Keratinocyte (primary cell): ENCODE results near the gene COX4I1. TPM values are rescaled to one million over a fixed set of nuclear protein-coding genes. Genes with fewer than 3 reads are reported as not detected.

Experiments used
- DNase-seq: peaks from one replicate; pipeline ENCODE4 v3.0.0-alpha.2; 2011; ENCODE audit warnings: low read depth, missing footprints, low spot score
- FAIRE-seq: peaks from 2 replicates; lab custom pipeline; 2011; peaks lifted over from hg19 to GRCh38; lab: Jason Lieb, UNC
- H2AFZ ChIP-seq: 2 replicates; pipeline ENCODE4 v1.6.0; 2012; ENCODE audit warnings: low read length, control low read depth, inconsistent platforms; ENCODE audit not compliant: control insufficient read depth
- H3K27ac ChIP-seq: 2 replicates; pipeline ENCODE4 v1.5.1; 2011; ENCODE audit warnings: low read length; ENCODE audit not compliant: control insufficient read depth, insufficient read depth
- H3K27me3 ChIP-seq: 3 replicates; pipeline ENCODE4 v1.6.0; 2011; ENCODE audit warnings: low read length; ENCODE audit not compliant: control insufficient read depth, insufficient read depth; ENCODE audit errors: extremely low read depth
- H3K36me3 ChIP-seq, 2 experiments: 2 replicates in 1 of 2; 3 replicates in 1 of 2; pipeline ENCODE4 v1.5.1; 2011; ENCODE audit warnings: low read length in 2 of 2, mild to moderate bottlenecking in 1 of 2; ENCODE audit not compliant: control insufficient read depth in 2 of 2, insufficient read depth in 2 of 2; ENCODE audit errors: extremely low read depth in 1 of 2
- H3K4me1 ChIP-seq: 3 replicates; pipeline ENCODE4 v1.5.1; 2011; ENCODE audit warnings: low read length; ENCODE audit not compliant: control insufficient read depth, insufficient read depth; ENCODE audit errors: extremely low read depth
- H3K4me2 ChIP-seq: 3 replicates; pipeline ENCODE4 v1.6.0; 2011; ENCODE audit warnings: low read depth, low read length; ENCODE audit not compliant: control insufficient read depth, insufficient read depth; ENCODE audit errors: extremely low read depth
- H3K4me3 ChIP-seq, 3 experiments: fragments of 200-600 bp in 1 of 3; sonication (generic) in 1 of 3; 2 replicates in 2 of 3; 3 replicates in 1 of 3; pipeline ENCODE4 v1.5.1; 2011 to 2016; ENCODE audit warnings: low read length in 3 of 3, mild to moderate bottlenecking in 3 of 3, control low read depth in 2 of 3, inconsistent platforms in 1 of 3, low read depth in 1 of 3, mixed read lengths in 1 of 3, mixed run types in 1 of 3, moderate library complexity in 1 of 3; ENCODE audit not compliant: control insufficient read depth in 2 of 3, insufficient read depth in 2 of 3; ENCODE audit errors: extremely low read depth in 1 of 3
- H3K79me2 ChIP-seq: 2 replicates; pipeline ENCODE4 v1.6.0; 2012; ENCODE audit warnings: low read length; ENCODE audit not compliant: control insufficient read depth, insufficient read depth
- H3K9ac ChIP-seq: 3 replicates; pipeline ENCODE4 v1.6.0; 2011; ENCODE audit warnings: low read length; ENCODE audit not compliant: control insufficient read depth, insufficient read depth; ENCODE audit errors: extremely low read depth
- H3K9me1 ChIP-seq: 3 replicates; pipeline ENCODE4 v1.6.0; 2011; ENCODE audit warnings: low read length; ENCODE audit not compliant: control insufficient read depth, insufficient read depth; ENCODE audit errors: extremely low read depth
- H3K9me3 ChIP-seq: 2 replicates; pipeline ENCODE4 v1.5.1; 2012; ENCODE audit warnings: low read depth, low read length; ENCODE audit not compliant: control insufficient read depth
- H4K20me1 ChIP-seq: 3 replicates; pipeline ENCODE4 v1.6.0; 2011; ENCODE audit warnings: low read length; ENCODE audit not compliant: control insufficient read depth, insufficient read depth; ENCODE audit errors: extremely low read depth
- EZH2 ChIP-seq: IDR thresholded peaks from one replicate; pipeline ENCODE4 v1.6.1; 2012; ENCODE audit warnings: inconsistent platforms, mild to moderate bottlenecking, low read length, moderate library complexity
- dilution Hi-C: fragments of 300-500 bp; cut with MboI; formaldehyde crosslinking; loops from one replicate; pipeline ENCODE4 v1.7.0; 2020; ENCODE audit warnings: low sequenced_read_pairs; ENCODE audit not compliant: extremely low pct_ligation_motif_present
- polyA plus RNA-seq, 5 experiments: library from polyadenylated mRNA; depleted of rRNA in 3 of 5; stranded (reverse) in 3 of 5; stranded (forward) in 1 of 5; unstranded in 1 of 5; fragments of >200 nt; gene quantifications; 1 replicate in 1 of 5; 2 replicates in 3 of 5; 3 replicates in 1 of 5; pipeline versions ENCODE4 v1.2.1 to v1.2.3, GENCODE V29; 2011 to 2012; ENCODE audit warnings: missing spikeins in 2 of 5, low read depth in 1 of 5, low replicate concordance in 1 of 5
- TF ChIP-seq, protein P1 (sequence below), 3 experiments: IDR thresholded peaks in 1 of 3; conservative IDR thresholded peaks in 1 of 3; optimal IDR thresholded peaks in 1 of 3; 2 replicates in 2 of 3; 3 replicates in 1 of 3; pipeline versions ENCODE3 to v1.5.1; 2011; ENCODE audit warnings: low read length in 3 of 3, mild to moderate bottlenecking in 3 of 3, moderate library complexity in 2 of 3, control low read depth in 1 of 3, inconsistent platforms in 1 of 3; ENCODE audit not compliant: insufficient read depth in 2 of 3; ENCODE audit errors: extremely low read depth in 1 of 3

Gene COX4I1
- polyA plus RNA-seq, 1 donor (not counting 4 experiments of a cell fraction or from before 2014, with no cell fraction given): 809 TPM

DNA sequence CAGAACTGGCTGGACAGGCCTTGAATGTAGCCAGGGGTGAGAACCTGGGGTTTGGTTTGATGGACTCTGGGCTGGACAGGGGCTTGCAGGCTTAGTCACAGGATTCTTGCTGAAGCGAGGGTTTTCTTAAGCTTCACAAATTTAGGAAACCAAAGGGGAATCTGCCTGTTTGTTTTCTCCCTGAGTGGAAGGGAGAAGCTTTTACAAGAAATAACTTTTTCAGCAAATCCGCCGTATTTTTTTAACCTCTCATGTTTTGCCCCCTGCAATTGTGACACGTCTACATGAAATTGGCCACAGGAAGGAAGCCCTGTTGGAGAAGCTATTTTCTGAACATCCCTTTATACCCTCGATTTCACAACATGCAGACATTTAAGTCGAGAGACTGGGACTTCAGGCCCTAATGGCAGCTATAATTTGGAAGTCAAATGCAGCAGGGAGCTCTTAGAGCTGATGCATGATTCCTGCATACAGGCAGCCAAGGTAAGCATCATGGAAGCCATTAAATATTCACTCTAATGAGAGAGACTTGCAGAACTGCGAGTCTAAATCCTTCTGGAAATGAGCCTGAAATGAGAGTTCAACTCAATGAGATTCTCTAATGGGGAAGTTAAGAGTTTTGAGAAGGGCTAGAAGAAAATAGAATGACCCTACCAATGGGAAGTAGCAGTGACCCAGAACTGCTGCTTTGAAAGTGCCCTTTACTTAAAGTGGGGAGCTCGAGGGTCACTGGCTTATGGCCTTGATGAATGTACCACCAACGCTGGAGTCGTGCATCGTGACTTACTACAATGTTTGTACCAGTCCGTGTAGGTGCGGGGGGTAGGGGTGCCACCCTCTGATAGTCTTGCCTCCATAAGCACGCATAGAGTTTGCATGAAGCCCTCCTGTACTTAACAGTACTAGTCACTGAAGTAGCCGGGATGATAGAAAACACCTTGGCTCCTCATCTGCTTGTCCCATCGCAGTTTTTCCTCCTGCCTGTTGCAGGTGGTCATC lies 54.4 kb downstream of the COX4I1 start:
- dilution Hi-C loops: loop anchor here (10.0 kb wide), 1 partner anchor 81 kb away; no protein-coding TSS in a partner anchor
- H3K4me1 ChIP-seq: no peaks in the 10 kb centered on the region
- no peak overlapping the region for H2AFZ ChIP-seq
- no peaks in the 10 kb centered on the region for H3K9me3 ChIP-seq
- H3K9me1 ChIP-seq: no peaks in the 10 kb centered on the region
- H3K9ac ChIP-seq: no peak overlapping the region
- H4K20me1 ChIP-seq: no peaks in the 10 kb centered on the region
- no peak overlapping the region for H3K4me2 ChIP-seq
- H3K36me3 ChIP-seq: no peaks in the 10 kb centered on the region
- no peak overlapping the region for H3K27ac ChIP-seq
- H3K4me3 ChIP-seq: no peak overlapping the region
- H3K27me3 ChIP-seq: no peaks in the 10 kb centered on the region
- H3K79me2 ChIP-seq: no peaks in the 10 kb centered on the region
- no peak for FAIRE-seq
- no peak for TF ChIP-seq EZH2
- TF ChIP-seq, protein P1, sequence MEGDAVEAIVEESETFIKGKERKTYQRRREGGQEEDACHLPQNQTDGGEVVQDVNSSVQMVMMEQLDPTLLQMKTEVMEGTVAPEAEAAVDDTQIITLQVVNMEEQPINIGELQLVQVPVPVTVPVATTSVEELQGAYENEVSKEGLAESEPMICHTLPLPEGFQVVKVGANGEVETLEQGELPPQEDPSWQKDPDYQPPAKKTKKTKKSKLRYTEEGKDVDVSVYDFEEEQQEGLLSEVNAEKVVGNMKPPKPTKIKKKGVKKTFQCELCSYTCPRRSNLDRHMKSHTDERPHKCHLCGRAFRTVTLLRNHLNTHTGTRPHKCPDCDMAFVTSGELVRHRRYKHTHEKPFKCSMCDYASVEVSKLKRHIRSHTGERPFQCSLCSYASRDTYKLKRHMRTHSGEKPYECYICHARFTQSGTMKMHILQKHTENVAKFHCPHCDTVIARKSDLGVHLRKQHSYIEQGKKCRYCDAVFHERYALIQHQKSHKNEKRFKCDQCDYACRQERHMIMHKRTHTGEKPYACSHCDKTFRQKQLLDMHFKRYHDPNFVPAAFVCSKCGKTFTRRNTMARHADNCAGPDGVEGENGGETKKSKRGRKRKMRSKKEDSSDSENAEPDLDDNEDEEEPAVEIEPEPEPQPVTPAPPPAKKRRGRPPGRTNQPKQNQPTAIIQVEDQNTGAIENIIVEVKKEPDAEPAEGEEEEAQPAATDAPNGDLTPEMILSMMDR (optimal IDR thresholded peaks at IDR 0.05 in 1 of 3, IDR thresholded peaks at IDR 0.05 in 1 of 3, conservative IDR thresholded peaks at IDR 0.05 in 1 of 3; ENCODE audit: extremely low read depth in 1 of 3, insufficient read depth in 2 of 3, low read length in 3 of 3): no peak
- no peak for DNase-seq

DNA sequence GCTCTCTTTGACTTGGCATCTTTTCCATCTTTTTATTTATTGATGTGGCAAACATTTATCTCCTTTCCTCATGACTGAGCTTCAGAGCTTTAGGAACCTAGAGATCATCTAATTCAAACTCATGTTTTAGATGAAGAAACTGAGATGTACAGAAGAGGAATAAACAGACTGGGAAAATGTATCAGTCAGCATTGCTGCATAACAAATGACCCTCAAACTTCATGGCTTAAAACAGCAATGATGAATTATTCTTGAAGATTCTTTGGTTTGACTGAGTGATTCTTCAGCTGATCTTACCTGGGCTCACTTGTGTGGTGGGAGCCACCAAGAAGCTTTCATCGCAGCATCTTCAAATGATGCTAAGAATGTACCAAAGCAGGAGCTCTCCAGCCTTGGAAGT lies 55.4 kb downstream of the COX4I1 start:
- no peak for FAIRE-seq
- dilution Hi-C loops: loop anchor here (10.0 kb wide), 1 partner anchor 80 kb away; no protein-coding TSS in a partner anchor
- TF ChIP-seq, protein P1 (optimal IDR thresholded peaks at IDR 0.05 in 1 of 3, IDR thresholded peaks at IDR 0.05 in 1 of 3, conservative IDR thresholded peaks at IDR 0.05 in 1 of 3; ENCODE audit: extremely low read depth in 1 of 3, insufficient read depth in 2 of 3, low read length in 3 of 3): no peak
- no peak for TF ChIP-seq EZH2

More for the DNA sequence above, 55.4 kb downstream of the COX4I1 start:
- no peaks in the 10 kb centered on the region for H4K20me1 ChIP-seq
- H3K4me2 ChIP-seq: no peak overlapping the region
- no peaks in the 10 kb centered on the region for H3K27me3 ChIP-seq
- H3K9ac ChIP-seq: no peak overlapping the region
- H2AFZ ChIP-seq: no peak overlapping the region
- H3K79me2 ChIP-seq: no peaks in the 10 kb centered on the region
- H3K4me1 ChIP-seq: no peaks in the 10 kb centered on the region
- H3K9me1 ChIP-seq: no peaks in the 10 kb centered on the region
- H3K9me3 ChIP-seq: no peaks in the 10 kb centered on the region
- no peak overlapping the region for H3K4me3 ChIP-seq
- no peak overlapping the region for H3K27ac ChIP-seq
- H3K36me3 ChIP-seq: no peaks in the 10 kb centered on the region
- no peak for DNase-seq
